Activated T-helper 1 cell treated with anti-CD3 and anti-CD28 coated beads, Interleukin-2, amount 50 U/mL, for 16 hours (primary cell): Measurements from ENCODE around the gene ALPI.

Experiments
- DNase-seq, 2 donors: peaks; one replicate each; pipeline ENCODE4 v3.0.0-alpha.2; 2020; ENCODE audit warnings: low read depth in 1 of 2, low spot score in 1 of 2

The ALPI gene

DNA sequence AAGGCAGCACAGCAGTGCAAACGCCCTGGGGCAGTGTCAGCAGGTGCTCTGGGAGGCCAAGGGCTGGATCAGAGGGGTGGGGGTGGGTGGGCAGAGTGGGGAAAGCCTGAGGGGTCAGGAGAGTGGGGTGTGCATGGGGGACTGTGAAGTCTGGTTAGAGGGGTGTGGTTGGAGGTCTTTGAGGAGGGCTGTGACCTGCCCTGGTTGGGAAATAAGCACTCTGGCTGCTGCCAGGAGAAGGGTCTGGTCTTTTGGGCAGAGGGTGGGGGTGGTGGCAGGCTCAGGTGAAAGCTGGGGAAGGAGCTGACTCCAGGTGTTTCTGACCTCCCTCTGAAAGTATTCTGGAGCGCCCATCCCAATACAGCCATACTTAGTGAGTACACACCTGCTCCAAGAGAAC, 4.2 kb downstream of the ALPI start:
- DNase-seq = no peak

DNA sequence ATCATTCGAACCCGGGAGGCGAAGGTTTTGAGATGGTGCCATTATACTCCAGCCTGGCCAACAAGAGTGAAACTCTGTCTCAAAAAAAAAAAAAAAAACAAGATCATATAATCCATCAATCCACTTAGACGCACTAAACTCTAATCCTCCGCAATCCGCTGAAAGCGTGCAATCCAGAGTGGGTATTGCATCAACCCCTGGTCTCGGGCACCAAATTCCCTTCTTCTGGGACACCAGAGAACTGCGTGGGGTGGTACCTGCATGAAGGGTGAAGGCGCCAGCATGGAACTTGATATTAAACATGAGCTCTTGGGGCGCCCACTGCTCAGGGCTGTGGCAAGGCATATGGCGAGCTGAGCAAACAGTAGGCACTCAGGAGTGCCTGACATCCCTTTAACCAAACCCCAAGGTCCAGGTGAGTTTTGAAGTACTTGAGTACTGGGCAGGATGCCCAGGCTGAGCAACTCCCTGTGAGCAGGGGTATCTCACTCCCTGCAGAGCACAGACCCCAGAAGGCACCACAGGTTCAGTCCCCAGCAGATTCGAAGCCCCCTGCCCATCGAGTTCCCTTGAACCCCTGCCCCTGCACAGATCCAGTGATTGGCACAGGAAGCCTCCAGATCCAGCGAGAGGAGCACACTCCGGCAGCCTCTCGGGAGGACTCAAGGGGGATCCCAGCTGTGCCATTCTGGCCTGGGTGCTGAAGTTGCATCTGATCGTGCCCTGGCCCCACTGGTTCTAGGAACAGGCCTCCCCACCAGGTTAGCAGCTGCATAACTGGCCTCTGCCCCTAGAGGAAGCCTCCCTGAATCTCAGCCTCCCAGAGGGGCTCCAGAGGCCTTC, 8.0 kb downstream of the ALPI start:
- DNase-seq = no peak

GRCh38 chr2:232464544-232464885, 8.6 kb downstream of the ALPI start:
- DNase-seq = no peak

DNA sequence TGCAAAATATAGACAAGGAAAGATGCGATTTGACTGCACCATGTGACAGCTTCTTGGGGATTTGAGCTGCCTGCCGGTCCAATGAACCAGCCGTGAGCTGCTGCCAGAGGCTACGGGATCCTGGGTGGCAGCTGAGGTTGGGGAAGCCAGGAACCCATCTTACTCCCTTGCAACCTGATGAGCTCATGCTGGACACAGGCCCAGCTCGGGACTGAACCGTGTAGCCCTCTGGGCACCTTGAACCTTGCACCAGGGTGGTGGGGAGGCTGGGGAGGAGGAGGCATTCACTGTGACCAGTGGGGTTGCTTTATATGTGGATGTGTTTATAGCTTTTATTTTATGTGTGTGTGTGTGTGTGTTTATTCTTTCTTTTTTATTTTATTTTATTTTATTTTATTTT, 9.1 kb downstream of the ALPI start:
- no peak for DNase-seq

DNA sequence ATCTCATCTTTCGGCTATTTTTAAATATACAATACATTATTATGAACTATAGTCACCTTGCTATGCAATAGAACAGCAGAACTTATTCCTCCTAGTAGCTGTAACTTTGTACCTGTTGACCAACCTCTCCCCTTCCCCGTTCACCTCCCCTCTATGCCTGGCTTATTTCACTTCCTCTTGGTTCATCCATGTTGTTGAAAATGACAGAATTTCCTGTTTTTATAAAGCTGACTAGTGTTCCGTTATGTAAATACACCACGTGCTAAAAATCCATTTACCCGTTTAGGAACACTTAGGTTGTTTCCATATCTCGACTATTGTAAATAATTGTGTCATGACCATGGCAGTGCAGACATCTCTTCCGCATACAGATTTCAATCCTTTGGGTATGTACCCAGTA, 10.3 kb downstream of the ALPI start:
- DNase-seq = no peak

GRCh38 chr2:232473467-232473890, 17.5 kb downstream of the ALPI start:
- no peak for DNase-seq

GRCh38 chr2:232476045-232476444, 20.1 kb downstream of the ALPI start:
- no peak for DNase-seq

GRCh38 chr2:232476791-232477190, 20.8 kb downstream of the ALPI start:
- DNase-seq = no peak

DNA sequence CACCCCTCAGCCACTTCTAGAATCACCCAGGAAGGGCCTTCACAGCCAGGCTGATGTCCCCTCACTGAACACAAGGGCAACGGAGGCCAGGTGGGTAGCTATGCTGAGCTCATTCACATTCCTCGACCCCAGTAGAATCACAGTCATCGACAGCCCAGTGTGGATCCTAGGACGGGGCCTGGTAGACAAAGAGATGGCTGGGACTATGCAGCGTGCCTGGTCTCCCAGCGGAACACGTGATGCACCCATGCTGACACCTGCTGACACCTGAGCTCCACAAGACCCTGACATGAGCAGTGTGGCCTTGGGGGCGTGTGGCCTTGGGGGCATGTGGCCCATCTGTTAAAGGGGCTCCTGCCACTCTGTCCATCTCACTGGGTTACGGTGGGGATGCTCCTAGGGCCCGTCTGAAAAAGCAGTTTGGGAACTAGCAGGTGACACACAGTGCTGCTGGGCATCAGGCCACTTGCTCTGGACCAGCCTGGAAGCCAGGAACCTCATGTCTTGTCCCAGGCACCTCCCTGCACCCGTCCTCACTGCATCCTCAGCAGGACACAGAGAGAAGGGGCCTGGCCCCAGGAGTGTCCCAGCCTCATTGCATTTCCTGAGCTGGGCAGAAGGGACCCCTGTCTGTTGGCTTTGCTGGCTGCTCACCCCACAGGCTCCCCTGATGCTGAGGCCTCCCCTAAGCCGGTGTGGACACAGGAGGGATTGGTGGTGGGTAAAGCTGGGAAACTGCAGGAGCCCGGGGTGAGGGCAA, 22.0 kb downstream of the ALPI start:
- DNase-seq = no peak

DNA sequence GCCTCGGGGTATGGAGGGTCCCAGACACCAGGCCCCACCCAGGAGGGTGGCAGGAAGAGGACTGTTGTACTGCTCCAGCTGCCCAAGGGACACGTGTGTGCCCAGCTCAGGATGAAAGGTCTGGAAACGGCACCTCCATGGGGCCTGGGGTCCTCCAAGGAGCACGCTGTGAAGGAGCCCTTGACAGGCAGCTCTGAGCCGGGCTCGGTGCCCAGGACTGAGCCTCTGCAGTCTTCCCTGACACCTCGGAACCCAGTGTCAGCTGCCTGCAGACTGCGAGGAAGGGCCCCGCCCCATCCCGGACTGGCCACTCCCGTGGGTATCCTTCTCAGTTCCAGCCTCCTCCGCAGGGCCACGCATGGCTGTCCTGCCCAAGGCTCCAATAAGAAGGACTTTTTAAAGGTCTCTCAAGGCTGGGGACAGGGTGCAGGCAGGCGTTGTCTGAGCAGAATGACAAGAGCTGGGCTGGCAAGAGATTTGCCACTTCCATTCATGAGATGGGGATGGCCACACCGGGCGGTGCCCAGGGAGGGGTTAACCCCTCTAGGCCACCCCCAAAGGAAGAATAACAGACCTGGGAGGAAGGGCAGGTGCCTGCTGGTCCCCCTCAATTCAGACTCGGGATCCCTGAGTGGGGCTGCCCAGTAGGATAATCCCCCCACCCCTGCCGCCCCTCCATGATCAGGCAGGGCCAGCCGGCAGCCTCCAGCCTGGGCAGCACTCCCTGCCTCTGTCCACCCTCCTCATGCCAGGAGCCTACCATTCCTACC, 22.8 kb downstream of the ALPI start:
- no peak for DNase-seq

GRCh38 chr2:232479341-232480200, 23.6 kb downstream of the ALPI start:
- no peak for DNase-seq

DNA sequence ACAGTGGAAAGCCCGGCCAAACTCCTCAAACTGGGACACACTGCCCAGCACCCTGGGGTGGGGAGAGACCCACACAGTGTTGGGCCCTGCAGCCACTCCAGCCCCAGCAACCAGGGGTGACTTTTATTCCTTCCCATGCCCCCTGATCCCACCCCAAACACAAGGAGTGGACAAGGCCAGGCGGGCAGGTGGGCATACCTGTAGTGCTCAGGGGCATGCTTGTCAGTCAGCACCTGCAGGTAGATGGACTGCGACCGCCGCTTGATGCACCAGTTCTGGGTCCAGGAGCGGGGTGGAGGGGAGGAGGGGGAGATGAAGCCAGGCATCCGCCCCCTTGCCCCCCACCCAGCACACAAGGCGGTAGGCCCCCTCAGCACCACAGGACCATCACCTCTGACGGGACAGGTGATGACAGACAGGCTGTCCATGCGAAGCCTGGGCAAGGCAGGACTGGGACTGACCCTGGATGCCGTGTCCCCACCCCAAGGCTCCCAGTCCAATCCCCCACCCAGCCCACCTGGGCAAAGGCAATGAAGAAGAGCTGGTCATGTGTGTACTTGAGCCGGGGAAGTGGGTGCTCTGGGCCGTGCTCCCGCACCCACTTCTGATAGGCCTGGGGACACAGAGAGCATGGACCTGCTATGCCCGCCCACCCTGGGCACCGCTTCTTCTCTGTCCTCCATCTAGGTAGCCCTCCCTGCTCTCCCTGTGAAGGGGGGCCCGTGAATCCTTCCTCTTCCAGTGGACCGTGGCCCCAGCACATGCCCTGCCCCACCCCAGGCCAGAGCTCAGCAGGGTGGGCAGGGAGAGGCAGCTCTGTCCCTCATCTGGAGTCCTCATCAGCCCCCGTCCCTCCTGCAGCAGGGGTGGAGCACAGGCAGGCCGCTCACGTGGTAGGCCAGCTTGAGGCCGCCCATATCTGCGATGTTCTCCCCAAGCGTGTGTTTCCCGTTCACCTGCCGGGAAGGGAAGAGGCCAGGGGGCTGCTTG, 24.5 kb downstream of the ALPI start:
- no peak for DNase-seq

DNA sequence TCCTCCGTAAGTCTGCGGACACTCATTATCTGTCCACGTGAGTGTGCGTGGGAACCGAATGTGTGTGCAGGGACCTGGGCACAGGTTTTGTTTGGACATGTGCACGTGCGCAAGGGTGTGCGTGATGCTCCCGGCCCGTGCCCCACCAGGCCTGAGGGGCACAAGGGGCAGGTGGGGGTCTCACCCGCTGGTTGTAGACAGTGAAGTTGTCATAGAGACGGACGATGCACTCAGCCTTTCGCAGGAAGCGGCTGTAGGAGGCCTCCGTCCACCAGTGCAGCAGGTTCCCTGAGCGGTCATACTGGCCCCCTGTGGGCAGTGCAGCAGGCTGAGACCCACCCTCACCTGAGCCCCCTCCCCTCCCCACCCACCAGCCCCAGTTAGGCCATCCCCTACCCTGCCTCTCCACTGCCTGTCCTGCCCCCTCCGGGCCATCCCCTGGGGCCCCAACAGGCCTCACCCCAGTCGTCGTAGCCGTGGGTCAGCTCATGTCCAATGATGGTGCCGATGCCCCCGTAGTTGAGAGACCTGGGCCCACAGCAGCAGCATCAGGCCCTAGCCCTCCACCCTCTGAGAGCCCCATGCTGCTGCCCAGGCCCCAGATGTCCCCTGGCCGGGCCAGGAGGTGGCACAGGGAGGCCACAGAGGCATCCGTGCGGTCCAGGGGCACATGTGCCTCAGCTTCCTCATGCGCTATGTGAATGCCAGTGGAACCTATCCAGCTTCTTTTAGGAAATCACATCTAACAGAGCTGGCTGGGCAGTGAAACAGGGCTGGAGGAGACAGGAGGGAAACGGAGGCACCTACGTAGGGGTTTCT, 25.6 kb downstream of the ALPI start:
- no peak for DNase-seq

GRCh38 chr2:232482301-232483238, 26.6 kb downstream of the ALPI start:
- no peak for DNase-seq

- no peak for DNase-seq
These were observed 27.5 kb downstream of the ALPI start for GRCh38 chr2:232483311-232483922.

DNA sequence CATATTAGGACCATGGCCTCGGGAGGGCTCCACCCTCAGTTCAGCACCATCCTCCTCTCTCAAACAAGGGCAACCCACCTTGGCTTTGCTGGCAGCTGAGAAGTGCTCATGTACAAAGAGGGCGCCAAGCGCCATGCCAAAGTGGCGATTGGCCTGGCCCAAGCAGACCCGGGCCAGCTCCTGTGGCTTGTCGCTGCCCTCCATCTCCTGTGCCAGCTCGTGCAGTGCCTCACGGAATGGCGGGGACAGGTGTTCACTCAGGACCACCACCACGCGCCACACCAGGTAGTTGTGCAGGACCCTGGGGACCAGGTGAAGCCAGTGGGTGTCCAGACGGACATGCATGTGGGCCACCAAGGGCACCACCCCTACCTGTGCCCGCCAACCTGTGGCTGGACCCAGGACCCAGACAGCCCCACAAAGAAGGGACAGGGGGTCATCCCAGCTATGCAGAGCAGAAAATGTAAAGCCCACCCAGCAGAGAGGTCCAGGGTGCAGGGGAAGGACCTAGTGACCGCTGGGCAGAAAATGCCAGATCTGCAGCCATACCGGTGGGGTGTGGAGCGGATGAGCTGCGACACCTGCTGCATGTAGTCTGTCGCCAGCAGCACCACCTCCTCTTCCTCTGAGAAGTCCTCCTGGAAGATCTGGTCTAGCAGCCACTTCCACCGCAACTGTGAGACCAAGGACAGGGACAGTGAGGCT, 28.1 kb downstream of the ALPI start:
- no peak for DNase-seq
